NCI-H146 treated with DMSO at 0.1 percent for 48 hours (cell line): ENCODE measurements around the gene RPP25L.
A peak's percentile ranks its signal among the peaks of the same experiment; 100 is the strongest.
"Not testable (repeated sequence)": the region's sequence is repeated elsewhere in the genome, so short reads cannot be mapped to it uniquely, and the experiment has no call there.

Source experiments
- DNase-seq: peaks from one replicate; lab custom pipeline; 2025; ENCODE audit not compliant: unreplicated experiment; lab: John Stamatoyannopoulos, UW

Gene RPP25L, protein sequence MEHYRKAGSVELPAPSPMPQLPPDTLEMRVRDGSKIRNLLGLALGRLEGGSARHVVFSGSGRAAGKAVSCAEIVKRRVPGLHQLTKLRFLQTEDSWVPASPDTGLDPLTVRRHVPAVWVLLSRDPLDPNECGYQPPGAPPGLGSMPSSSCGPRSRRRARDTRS

DNA sequence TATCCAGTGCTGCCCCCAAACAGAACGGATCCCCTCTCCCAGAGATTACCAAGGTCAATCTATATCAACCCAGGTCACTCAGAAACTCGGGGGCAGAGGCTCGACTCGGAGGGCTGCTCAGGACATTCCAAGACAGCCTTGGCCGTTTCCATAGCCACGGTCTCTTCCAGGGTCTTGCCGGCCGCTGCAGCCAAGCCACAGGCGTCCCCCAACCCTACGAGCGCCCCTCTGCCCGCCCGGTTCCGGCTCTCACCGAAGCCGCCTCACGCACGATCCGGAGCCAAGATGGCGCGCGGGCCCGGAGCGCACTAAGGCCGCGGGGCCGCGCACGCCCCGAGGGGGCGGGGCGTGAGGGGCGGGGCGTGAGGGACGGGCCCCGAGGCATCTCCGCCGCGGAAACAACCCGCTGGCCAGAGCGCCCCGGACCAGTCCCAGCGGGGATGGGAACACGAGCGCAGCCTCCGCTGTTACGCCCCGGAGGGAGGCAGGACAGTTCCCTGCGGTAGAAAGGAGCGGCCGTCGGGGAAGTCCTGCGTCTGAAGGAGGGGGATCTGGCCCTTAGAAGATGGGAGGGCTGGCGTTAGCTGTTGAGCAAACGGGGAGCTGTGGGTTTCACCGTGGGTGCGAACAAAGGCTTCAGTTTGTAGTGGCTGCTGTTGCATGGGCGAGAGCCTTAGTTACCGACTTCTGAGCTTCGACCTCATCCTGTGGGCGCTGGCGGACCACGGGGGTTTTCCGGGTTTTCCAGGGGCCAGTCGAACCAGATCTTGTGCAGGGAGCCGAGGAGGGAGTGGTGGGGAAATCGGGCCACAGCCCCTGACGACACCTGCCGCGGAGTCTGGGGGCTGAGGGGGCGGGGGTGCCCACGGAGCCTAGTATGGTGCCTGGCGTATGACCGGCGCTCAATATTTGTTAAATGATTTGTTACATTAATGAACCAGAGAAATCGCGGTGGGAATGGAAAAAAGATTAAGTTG, at the start of gene RPP25L:
TSS of gene RPP25L (minus strand) at position 287 of the 977 bp plus-strand sequence. CDS start 801 bp downstream, outside the sequence.
- peak; percentile 42 for DNase-seq

DNA sequence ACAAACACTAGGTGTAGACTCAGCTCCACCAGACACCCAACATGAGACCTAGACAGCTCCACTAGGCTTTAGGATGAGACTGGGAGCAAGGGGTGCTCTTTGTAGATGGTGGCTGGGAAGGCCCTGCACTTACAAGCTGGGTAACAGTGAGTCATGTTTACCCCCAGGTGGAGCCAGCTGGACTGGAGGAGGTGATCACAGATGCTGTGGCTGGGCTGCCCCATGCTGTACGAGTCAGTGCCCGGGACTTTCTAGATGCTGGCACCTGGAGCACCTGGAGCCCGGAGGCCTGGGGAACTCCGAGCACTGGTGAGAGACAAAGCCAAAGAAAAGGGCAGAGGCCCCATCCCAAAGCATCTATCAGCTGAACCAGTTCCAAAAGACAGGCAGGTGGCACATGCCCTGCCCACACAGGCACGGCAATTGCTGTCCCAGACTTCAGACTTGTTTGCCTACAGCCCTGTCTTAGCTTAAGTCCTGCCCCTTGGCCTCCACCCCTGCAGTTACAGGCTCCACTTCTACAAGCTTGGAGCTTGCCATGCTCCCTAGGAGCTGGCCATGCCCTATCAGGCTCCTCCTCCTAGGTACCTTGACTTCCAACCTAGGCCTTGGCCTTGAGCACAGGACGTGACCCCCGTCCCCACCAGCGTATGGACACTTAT, 47.8 kb upstream of the RPP25L start:
- no peak for DNase-seq

- DNase-seq = no peak
Measured at GRCh38 chr9:34658461-34658860, 46.6 kb upstream of the RPP25L start.

GRCh38 chr9:34656992-34657391, 45.1 kb upstream of the RPP25L start:
- DNase-seq = no peak

GRCh38 chr9:34655394-34655793, 43.5 kb upstream of the RPP25L start:
- no peak for DNase-seq

DNA sequence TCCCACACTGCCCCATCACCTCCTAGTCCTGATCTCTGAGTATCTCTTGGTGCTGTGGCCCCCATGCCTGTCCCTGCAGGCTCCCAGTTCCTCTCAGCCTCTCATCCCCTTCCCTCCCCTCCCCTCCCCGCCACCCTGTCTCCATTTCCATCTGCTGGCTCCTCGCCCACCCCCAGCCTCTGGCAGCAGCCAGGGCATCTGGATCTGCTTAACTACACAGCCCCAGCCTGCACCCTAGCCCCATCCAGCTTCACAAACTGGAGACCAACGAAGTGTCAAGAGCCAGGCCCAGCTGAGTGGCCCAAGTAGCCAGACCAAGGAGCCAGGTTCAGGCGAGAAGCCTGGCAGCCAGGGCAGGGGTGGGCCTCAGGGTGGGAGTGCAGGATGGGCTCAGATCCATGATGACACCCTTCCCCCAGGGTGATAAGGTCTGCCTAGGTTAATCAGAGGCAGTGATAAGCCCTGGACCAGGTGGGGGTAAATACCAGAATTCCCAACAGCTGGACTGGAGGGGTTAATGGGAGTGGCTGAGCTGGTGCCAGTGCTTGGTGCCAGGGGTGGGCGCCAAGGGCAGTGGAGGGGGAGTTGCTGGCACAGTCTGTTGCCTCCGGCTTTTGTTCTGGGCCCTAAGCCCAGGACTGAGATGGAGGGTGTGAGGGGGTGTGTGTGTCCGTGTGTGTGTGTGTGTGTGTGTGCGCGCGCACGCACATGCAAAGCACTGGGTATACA, 42.6 kb upstream of the RPP25L start:
- DNase-seq = no peak

DNA sequence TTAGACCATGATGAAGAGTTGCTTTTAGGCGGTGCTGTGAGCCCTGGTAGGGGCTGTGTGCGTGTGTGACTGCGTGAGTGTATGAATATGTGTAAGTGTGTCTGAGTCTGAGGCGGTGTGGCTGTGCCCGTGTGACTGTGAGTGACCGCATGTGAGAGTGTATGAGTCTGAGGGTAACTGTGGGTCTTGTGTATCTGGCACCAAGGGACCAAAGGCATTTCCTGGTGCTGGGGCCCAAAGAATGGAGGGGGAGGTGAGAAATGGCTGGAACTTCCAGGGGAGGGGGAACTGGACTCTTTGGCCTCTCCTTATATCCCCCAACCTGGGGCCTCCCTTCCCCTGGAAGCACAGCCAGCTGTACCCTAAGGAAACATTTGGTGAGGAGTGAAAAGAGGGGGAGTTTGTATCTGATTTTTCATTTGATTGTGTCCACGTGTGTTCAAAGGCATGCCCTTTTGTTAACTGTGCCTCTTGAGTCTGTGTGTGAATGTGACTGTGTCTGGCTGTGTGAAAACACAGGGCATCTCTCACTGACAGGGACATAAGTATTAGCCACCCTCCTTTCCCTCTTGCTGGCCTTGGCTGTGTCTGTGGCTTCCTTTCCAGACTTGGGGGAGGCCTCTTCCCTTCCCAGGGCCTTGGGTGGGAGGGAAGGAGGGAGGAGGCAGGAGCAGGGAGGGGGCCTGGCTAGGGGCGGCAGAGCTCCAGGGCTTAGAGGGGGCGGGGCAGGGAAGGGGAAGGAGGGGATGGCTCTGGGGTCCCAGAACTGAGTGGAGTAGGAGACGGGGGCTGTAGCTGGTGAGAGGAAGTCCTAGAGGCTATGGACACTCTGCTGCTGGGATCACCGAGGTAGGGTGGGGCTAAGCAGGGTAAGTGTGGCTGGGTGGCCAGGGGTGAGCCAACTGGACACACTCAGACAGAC, 41.5 kb upstream of the RPP25L start:
- DNase-seq = no peak

DNA sequence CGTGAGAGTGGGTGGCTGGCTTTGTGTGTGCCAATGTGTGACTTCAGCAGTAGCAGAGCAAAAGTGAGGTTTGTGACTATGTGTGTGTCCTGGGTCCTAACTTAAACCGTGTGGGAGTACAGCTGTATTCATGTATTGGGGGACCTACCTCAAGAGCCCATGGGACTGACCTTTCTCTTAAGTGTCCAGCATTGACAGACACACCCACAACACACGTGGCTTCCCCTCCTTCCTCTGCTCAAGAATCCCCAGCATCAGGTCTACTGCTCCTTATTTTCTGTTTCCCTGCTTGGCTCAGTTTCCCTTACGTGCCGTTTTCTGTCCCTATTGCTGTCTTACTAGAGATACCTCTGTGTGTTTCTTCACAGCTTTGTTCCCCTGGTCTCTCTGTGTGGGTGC, 40.7 kb upstream of the RPP25L start:
- DNase-seq = no peak

GRCh38 chr9:34651876-34652601, 40.1 kb upstream of the RPP25L start, which contains the start of gene IL11RA:
IL11RA (plus strand) TSS chr9:34652185; CDS start chr9:34655218, 3,033 bp downstream.
- DNase-seq = no peak

DNA sequence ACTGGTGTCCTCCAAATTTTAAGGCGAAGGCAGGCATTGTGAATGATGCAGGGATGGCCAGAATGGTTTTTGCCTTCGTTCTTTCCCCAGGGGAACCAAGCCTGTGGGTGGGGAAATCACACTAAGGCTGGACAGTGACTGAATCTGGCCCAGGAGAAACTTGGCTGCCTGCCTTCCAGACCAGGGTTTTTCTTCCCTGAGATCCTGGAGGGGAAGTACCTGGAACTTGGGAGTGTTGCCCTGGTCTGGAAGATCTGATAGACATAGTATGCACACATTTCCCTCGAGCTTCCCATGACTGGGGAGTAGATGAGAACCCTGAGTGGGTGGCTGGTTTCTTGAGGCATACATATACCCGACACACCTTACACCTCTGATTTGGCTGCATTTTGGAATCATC, 39.4 kb upstream of the RPP25L start:
- no peak for DNase-seq

- DNase-seq = no peak
Measured at GRCh38 chr9:34650816-34651215, 38.9 kb upstream of the RPP25L start.

GRCh38 chr9:34648673-34649072, 36.8 kb upstream of the RPP25L start:
- no peak for DNase-seq

- DNase-seq = no peak
Measured at GRCh38 chr9:34647651-34648050, 35.8 kb upstream of the RPP25L start.

DNA sequence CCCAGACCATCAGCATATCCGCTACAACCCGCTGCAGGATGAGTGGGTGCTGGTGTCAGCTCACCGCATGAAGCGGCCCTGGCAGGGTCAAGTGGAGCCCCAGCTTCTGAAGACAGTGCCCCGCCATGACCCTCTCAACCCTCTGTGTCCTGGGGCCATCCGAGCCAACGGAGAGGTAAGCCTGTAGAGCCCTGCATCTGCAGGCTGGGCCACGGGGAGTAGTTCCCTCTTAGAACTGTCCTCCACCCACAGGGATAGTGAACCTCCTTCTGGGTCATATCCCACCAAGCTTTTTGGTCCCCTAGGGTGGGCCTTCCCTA, 35.1 kb upstream of the RPP25L start:
- DNase-seq = no peak

GRCh38 chr9:34646211-34647083, 34.5 kb upstream of the RPP25L start, which contains the start of gene GALT:
GALT (plus strand) TSS chr9:34646675; CDS start chr9:34646705, 30 bp downstream.
- DNase-seq = peak; percentile 94

DNA sequence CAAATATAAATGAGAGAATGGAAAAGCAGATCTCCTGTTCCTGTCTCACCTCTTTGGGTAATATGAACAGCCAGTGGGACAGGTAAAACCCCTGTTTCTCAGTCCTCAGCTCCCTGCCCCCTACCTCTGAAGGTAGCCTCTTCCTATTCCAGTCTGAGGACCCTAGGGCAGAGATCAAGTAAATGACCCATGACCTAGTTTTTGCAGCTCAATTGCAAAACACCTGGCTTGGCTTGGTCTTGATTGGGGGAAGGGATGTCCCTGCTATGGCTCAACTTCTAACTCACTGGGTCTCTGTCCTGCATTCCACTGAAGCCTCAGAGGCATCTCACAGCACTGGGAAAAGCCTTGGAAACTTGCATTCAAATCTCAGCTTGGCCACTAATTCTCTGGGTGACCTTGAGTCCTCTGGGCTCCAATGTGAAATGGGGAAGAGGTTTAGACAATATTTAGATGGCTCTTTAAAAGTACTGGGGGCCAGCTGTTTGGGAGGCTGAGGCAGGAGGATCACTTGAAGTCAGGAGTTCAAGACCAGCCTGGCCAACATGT, 32.9 kb upstream of the RPP25L start:
- DNase-seq = no peak

DNA sequence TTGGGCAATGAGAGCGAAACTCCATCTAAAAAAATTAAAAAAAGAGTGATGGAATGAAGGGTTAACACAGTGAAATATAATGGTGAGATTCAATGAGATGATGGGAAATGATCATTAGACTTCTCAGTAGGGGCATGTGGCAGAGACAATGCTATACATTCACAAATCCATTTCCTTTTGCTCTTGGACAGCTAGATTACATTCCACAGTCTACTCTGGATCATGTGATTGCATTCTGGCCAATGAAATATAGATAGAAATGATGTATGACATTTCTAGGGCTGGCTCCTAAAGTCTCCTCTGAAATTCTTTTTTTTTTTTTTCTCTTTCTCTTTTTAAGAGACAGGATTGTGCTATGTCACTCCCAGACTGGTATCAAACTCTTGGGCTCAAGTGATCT, 30.8 kb upstream of the RPP25L start:
- DNase-seq = no peak

GRCh38 chr9:34639322-34639721, 27.4 kb upstream of the RPP25L start:
- DNase-seq = not testable (repeated sequence)
